GM23338 (cell line): ENCODE measurements around the gene MRPL52. TPM values are rescaled to one million over a fixed set of nuclear protein-coding genes. Genes with fewer than 3 reads are reported as not detected.
A peak's percentile ranks its signal among the peaks of the same experiment; 100 is the strongest.

Experiments used
- ATAC-seq: fragments of 200-7000 bp; cut with Tn5 transposase; 3 replicates; pipeline ENCODE4 v1.9.1; 2020
- DNase-seq: peaks from one replicate; pipeline ENCODE4 v3.0.0-alpha.2; 2015; ENCODE audit warnings: low spot score
- H2AFZ ChIP-seq: fragments of 200-600 bp; sonication (generic); 2 replicates; pipeline ENCODE4 v1.8.0; 2016; ENCODE audit warnings: antibody characterized with exemption, mild to moderate bottlenecking, moderate library complexity
- H3F3A ChIP-seq: fragments of 200-600 bp; sonication (generic); replicated peaks from 2 replicates; pipeline ENCODE4 v1.8.0; 2017; ENCODE audit warnings: antibody characterized with exemption, mixed run types, low read depth
- H3K27ac ChIP-seq: fragments of 200-600 bp; sonication (generic); 2 replicates; pipeline ENCODE4 v1.6.1; 2016; ENCODE audit warnings: low read depth
- H3K27me3 ChIP-seq: fragments of 200-600 bp; sonication (generic); 2 replicates; pipeline ENCODE4 v1.8.0; 2016; ENCODE audit warnings: mild to moderate bottlenecking, mixed run types, moderate library complexity; ENCODE audit not compliant: insufficient read depth
- H3K36me3 ChIP-seq: fragments of 200-600 bp; sonication (generic); 2 replicates; pipeline ENCODE4 v1.8.0; 2016; ENCODE audit warnings: mild to moderate bottlenecking; ENCODE audit not compliant: insufficient read depth
- H3K4me1 ChIP-seq: fragments of 200-600 bp; sonication (generic); 2 replicates; pipeline ENCODE4 v1.8.0; 2016; ENCODE audit warnings: mild to moderate bottlenecking, moderate library complexity; ENCODE audit not compliant: insufficient read depth
- H3K4me2 ChIP-seq: fragments of 200-600 bp; sonication (generic); 2 replicates; pipeline ENCODE4 v1.7.1; 2017; ENCODE audit warnings: mixed run types
- H3K4me3 ChIP-seq: fragments of 200-600 bp; sonication (generic); 2 replicates; pipeline ENCODE4 v1.6.1; 2016; ENCODE audit warnings: mixed run types
- H3K79me2 ChIP-seq: fragments of 200-600 bp; sonication (generic); replicated peaks from 2 replicates; pipeline ENCODE4 v1.8.0; 2017; ENCODE audit warnings: mild to moderate bottlenecking; ENCODE audit not compliant: insufficient read depth
- H3K9me2 ChIP-seq: fragments of 200-600 bp; sonication (generic); 2 replicates; pipeline ENCODE4 v1.8.0; 2017; ENCODE audit not compliant: insufficient read depth
- H4K20me1 ChIP-seq: fragments of 200-600 bp; sonication (generic); replicated peaks from 2 replicates; pipeline ENCODE4 v1.8.0; 2017; ENCODE audit warnings: mild to moderate bottlenecking; ENCODE audit not compliant: insufficient read depth
- H3K27ac Mint-ChIP-seq: 2 replicates; pipeline ENCODE4 v1.8.0; 2020; ENCODE audit warnings: inconsistent platforms, mild to moderate bottlenecking, moderate library complexity, mixed read lengths
- H3K27me3 Mint-ChIP-seq: 3 replicates; pipeline ENCODE4 v1.8.0; 2022; ENCODE audit warnings: low read depth, mild to moderate bottlenecking, moderate library complexity, mixed read lengths, inconsistent platforms; ENCODE audit not compliant: insufficient read depth, poor library complexity
- H3K36me3 Mint-ChIP-seq: 3 replicates; pipeline ENCODE4 v1.8.0; 2021; ENCODE audit warnings: low read depth, mild to moderate bottlenecking, inconsistent platforms, moderate library complexity, mixed read lengths
- H3K4me1 Mint-ChIP-seq: 3 replicates; pipeline ENCODE4 v1.8.0; 2020; ENCODE audit warnings: mild to moderate bottlenecking, inconsistent platforms, mixed read lengths
- H3K4me3 Mint-ChIP-seq: 3 replicates; pipeline ENCODE4 v1.8.0; 2021; ENCODE audit warnings: moderate library complexity, mild to moderate bottlenecking, inconsistent platforms, mixed read lengths
- H3K9me3 Mint-ChIP-seq: 3 replicates; pipeline ENCODE4 v1.8.0; 2020; ENCODE audit warnings: moderate library complexity, mild to moderate bottlenecking, inconsistent platforms, mixed read lengths
- CREB1 ChIP-seq: fragments of 250-450 bp; sonication (Bioruptor Pico); IDR thresholded peaks from 2 replicates; pipeline ENCODE4 v1.5.0; 2020; ENCODE audit warnings: low read depth, mild to moderate bottlenecking, moderate library complexity
- CTCF ChIP-seq, 2 experiments: fragments of 200-600 bp in 1 of 2; sonication (generic) in 1 of 2; conservative IDR thresholded peaks; 2 replicates each; pipeline versions ENCODE4 v1.5.1 to v1.6.1; 2016 to 2017; ENCODE audit warnings: antibody characterized with exemption in 2 of 2, low read depth in 2 of 2, mild to moderate bottlenecking in 2 of 2, moderate library complexity in 1 of 2
- EZH2 ChIP-seq: fragments of 200-600 bp; sonication (generic); IDR thresholded peaks from one replicate; pipeline ENCODE4 v1.8.0; 2017; ENCODE audit warnings: antibody characterized with exemption, mild to moderate bottlenecking, low read depth; ENCODE audit not compliant: unreplicated experiment
- EZH2phosphoT487 ChIP-seq: fragments of 200-600 bp; sonication (generic); IDR thresholded peaks from one replicate; pipeline ENCODE4 v1.8.1; 2018; ENCODE audit warnings: antibody characterized with exemption; ENCODE audit not compliant: unreplicated experiment
- JUNB ChIP-seq: IDR thresholded peaks from one replicate; pipeline ENCODE4 v1.6.1; 2016; ENCODE audit warnings: antibody characterized with exemption; ENCODE audit not compliant: unreplicated experiment
- NANOG ChIP-seq: IDR thresholded peaks from 2 replicates; pipeline ENCODE4 v1.6.1; 2016; ENCODE audit warnings: antibody characterized with exemption, borderline replicate concordance
- POLR2AphosphoS5 ChIP-seq: IDR thresholded peaks from 2 replicates; pipeline ENCODE4 v1.6.1; 2016; ENCODE audit warnings: antibody characterized with exemption, low read depth
- REST ChIP-seq: IDR thresholded peaks from one replicate; pipeline ENCODE4 v1.6.1; 2018; ENCODE audit warnings: antibody characterized with exemption; ENCODE audit not compliant: unreplicated experiment
- STAT1 ChIP-seq: IDR thresholded peaks from one replicate; pipeline ENCODE4 v1.6.1; 2016; ENCODE audit warnings: antibody characterized with exemption; ENCODE audit not compliant: unreplicated experiment
- ZNF114 ChIP-seq: fragments of 250-450 bp; sonication (Bioruptor Pico); IDR thresholded peaks from 2 replicates; pipeline ENCODE4 v1.5.0; 2020; ENCODE audit warnings: mild to moderate bottlenecking, moderate library complexity
- polyA plus RNA-seq: library from polyadenylated mRNA; unstranded; fragments of >200 nt; fragmentation: Nextera tagmentation; extraction: Ambion mirVana; gene quantifications from 2 replicates; pipeline ENCODE4 v1.2.1, GENCODE V29; 2016
- total RNA-seq: library from RNA; depleted of rRNA; stranded (reverse); fragments of >200 nt; shearing (Covaris generic); gene quantifications from 2 replicates; pipeline ENCODE4 v1.2.3, GENCODE V29; 2014
- TF ChIP-seq, protein P1 (sequence below): fragments of 250-450 bp; sonication (Bioruptor Pico); IDR thresholded peaks from 2 replicates; pipeline ENCODE4 v1.5.0; 2020; ENCODE audit warnings: mild to moderate bottlenecking, moderate library complexity

MRPL52 gene
- total and polyA plus RNA-seq, 2 experiments from 2014 or later: 131 to 617 TPM

GRCh38 chr14:22820731-22821130 is 9.0 kb upstream of the MRPL52 start:
- Mint-ChIP-seq H3K9me3 (no peaks in the 10 kb centered on the region), H3K36me3 (no peaks in the 10 kb centered on the region; the same call in 2 of the 3 replicates), H3K4me1 (peaks cover 49% of the 10 kb centered on the region), H3K27ac (no peak overlapping the region), H3K4me3 (peak overlapping the region; percentile 80; the same call in 2 of the 3 replicates), H3K27me3 (peaks cover 25% of the 10 kb centered on the region)
- no peak for ATAC-seq
- no peaks in the 10 kb centered on the region for H3K36me3 ChIP-seq
- DNase-seq: peak; percentile 59
- peak overlapping the region; percentile 86; the same call in 1 of the 2 replicates for H3K4me3 ChIP-seq
- no peaks in the 10 kb centered on the region for H3K27me3 ChIP-seq
- no peak overlapping the region for H2AFZ ChIP-seq
- TF ChIP-seq NANOG (no peak), REST (no peak), CREB1 (CRISPR knock-in tag) (no peak), STAT1 (no peak), EZH2phosphoT487 (no peak), ZNF114 (CRISPR knock-in tag) (no peak), CTCF (conservative IDR thresholded peaks at IDR 0.05; ENCODE audit: low read depth in 2 of 2) (no peak), POLR2AphosphoS5 (no peak), EZH2 (no peak), JUNB (no peak)
- TF ChIP-seq, protein P1, sequence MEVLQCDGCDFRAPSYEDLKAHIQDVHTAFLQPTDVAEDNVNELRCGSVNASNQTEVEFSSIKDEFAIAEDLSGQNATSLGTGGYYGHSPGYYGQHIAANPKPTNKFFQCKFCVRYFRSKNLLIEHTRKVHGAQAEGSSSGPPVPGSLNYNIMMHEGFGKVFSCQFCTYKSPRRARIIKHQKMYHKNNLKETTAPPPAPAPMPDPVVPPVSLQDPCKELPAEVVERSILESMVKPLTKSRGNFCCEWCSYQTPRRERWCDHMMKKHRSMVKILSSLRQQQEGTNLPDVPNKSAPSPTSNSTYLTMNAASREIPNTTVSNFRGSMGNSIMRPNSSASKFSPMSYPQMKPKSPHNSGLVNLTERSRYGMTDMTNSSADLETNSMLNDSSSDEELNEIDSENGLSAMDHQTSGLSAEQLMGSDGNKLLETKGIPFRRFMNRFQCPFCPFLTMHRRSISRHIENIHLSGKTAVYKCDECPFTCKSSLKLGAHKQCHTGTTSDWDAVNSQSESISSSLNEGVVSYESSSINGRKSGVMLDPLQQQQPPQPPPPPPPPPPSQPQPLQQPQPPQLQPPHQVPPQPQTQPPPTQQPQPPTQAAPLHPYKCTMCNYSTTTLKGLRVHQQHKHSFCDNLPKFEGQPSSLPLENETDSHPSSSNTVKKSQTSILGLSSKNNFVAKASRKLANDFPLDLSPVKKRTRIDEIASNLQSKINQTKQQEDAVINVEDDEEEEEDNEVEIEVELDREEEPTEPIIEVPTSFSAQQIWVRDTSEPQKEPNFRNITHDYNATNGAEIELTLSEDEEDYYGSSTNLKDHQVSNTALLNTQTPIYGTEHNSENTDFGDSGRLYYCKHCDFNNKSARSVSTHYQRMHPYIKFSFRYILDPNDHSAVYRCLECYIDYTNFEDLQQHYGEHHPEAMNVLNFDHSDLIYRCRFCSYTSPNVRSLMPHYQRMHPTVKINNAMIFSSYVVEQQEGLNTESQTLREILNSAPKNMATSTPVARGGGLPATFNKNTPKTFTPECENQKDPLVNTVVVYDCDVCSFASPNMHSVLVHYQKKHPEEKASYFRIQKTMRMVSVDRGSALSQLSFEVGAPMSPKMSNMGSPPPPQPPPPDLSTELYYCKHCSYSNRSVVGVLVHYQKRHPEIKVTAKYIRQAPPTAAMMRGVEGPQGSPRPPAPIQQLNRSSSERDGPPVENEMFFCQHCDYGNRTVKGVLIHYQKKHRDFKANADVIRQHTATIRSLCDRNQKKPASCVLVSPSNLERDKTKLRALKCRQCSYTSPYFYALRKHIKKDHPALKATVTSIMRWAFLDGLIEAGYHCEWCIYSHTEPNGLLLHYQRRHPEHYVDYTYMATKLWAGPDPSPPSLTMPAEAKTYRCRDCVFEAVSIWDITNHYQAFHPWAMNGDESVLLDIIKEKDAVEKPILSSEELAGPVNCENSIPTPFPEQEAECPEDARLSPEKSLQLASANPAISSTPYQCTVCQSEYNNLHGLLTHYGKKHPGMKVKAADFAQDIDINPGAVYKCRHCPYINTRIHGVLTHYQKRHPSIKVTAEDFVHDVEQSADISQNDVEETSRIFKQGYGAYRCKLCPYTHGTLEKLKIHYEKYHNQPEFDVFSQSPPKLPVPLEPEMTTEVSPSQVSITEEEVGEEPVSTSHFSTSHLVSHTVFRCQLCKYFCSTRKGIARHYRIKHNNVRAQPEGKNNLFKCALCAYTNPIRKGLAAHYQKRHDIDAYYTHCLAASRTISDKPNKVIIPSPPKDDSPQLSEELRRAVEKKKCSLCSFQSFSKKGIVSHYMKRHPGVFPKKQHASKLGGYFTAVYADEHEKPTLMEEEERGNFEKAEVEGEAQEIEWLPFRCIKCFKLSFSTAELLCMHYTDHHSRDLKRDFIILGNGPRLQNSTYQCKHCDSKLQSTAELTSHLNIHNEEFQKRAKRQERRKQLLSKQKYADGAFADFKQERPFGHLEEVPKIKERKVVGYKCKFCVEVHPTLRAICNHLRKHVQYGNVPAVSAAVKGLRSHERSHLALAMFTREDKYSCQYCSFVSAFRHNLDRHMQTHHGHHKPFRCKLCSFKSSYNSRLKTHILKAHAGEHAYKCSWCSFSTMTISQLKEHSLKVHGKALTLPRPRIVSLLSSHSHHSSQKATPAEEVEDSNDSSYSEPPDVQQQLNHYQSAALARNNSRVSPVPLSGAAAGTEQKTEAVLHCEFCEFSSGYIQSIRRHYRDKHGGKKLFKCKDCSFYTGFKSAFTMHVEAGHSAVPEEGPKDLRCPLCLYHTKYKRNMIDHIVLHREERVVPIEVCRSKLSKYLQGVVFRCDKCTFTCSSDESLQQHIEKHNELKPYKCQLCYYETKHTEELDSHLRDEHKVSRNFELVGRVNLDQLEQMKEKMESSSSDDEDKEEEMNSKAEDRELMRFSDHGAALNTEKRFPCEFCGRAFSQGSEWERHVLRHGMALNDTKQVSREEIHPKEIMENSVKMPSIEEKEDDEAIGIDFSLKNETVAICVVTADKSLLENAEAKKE (CRISPR knock-in tag): no peak
- H3K4me1 ChIP-seq: peaks cover 44% of the 10 kb centered on the region
- H3K27ac ChIP-seq: peak overlapping the region; percentile 100; the same call in 1 of the 2 replicates
- H4K20me1 ChIP-seq: no peaks in the 10 kb centered on the region
- H3K79me2 ChIP-seq: no peaks in the 10 kb centered on the region
- no peaks in the 10 kb centered on the region for H3K9me2 ChIP-seq
- H3F3A ChIP-seq: peaks cover 8% of the 10 kb centered on the region; the same call in 1 of the 2 replicates
- peak overlapping the region; percentile 97 for H3K4me2 ChIP-seq
